Inflammatory macrophage treated with lipopolysaccharide for 4 hours (primary cell): Measurements from ENCODE around the gene VWA8.

ENCODE experiments used
- DNase-seq: peaks from one replicate; pipeline ENCODE4 v3.0.0-alpha.2; 2020

Gene VWA8

DNA sequence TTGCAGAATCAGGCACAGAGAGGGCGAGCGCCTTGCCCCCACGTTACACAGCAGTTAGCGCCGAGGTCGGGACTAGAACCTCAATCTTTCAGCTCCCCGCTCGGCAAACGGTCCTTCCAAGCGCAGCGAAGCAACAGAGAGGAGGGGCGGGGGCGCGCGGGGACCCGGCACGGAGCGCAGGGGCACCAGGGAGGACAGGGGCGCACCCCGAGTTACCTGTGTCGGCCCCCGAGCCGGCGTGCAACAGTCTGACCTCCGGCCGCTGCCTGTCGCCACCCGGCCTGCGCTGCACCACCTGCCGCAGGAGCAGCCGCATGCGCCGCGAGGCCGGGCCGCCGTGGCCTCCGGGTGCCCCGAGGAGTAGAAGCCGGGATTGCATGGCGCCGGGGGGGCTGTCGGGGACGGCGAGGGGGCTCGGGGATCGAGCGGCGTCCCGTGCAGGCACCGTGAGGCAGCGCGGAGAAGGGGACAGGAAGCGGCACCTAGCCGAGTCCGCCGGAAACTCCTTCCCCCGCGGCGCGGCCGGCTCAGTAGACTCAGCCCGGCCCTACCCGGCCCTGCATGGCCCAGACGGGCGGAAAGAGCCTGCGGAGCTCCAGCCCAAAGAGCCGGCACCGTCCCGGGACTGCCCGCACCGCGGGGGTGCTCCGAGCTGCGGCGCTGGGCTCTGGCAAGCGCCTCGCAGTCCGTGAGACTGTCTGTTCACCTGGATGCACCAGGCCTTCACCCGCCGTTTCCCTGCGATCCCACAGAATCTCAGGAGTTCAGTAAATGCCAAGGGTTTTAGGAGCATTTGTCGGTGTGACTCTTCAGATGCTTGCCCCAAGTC, at the start of gene VWA8:
Gene VWA8 (minus strand): TSS at position 473 of the 829 bp plus-strand sequence. CDS start 94 bp downstream, at position 379.
- DNase-seq = peak; percentile 76

DNA sequence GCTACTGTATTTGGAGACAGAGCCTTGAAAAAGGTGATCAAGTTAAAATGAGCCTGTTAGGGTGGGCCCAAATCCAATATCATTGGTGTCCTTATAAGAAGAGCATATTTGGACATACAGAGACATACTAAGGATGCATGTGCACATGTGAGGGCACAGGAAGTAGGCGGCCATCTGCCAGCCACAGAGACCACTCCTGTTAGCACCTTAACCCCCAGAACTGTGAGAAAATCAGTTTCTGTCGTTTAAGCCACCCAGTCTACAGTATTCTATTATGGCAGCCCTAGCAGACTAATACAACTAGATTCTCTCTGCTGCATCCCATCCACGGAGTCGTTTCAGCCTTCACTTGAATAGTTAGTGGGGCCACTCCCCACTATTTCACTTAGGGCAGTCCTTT, 48.1 kb upstream of the VWA8 start:
- DNase-seq = no peak

- DNase-seq = no peak
These were observed 46.9 kb upstream of the VWA8 start for GRCh38 chr13:42007844-42008243.

DNA sequence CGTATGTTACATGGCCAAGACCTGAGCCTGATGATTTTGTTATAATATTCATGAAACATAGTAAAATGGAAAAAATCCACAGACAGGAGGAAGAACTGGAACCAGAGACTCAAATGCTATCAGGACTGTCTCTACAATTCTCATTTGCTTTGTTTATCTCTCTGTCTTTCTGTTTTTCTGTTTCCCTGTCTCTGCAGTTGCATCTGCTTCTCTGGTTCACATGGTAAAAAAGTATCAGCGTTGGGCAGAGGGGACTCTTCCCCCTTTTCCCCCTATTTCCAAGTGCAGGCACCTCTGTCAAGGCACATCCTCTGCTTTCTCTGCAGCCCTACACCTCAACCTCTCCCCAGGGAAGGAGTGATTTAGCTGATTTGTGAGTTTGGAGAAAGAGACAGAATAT, 41.2 kb upstream of the VWA8 start:
- DNase-seq = no peak

DNA sequence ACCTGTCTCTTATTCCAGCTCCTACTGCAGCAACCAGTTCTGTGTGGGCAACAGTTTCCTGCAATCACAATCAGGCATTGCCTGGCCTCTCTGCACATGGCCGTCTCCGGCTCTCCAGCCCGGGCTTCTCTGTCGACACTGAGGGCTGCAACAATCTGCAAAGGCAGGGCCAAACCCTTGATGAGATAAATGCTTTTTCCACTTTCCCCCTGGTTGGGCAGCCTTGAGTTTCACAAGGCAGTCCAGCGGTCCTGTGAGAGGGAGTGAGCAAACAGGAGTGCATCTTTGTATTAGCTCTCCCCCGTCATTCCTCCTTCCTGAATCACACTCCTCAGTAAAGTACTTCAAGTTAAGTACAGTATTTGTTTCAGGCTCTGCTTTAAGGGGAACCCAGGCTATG, 40.7 kb upstream of the VWA8 start:
- DNase-seq = no peak

GRCh38 chr13:42000846-42001245, 39.9 kb upstream of the VWA8 start:
- no peak for DNase-seq

DNA sequence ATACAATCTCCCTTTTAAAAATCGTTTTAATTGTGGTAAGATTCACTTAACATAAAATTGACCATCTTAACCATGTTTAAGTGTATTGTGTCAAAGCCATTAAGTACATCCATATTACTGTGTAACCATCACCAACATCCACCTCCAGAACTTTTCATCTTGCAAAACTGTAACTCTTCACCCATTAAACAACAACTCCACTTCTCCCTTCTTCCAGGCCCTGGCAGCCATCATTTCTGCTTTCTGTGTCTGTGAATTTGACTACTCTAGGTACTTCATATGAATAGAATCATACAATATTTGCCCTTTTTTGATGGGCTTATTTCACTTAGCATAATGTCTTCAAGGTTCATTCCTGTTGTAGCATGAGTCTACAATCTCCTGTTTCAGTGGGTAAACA, 36.5 kb upstream of the VWA8 start:
- peak; percentile 33 for DNase-seq

GRCh38 chr13:41995946-41996345, 35.0 kb upstream of the VWA8 start:
- peak; percentile 58 for DNase-seq

DNA sequence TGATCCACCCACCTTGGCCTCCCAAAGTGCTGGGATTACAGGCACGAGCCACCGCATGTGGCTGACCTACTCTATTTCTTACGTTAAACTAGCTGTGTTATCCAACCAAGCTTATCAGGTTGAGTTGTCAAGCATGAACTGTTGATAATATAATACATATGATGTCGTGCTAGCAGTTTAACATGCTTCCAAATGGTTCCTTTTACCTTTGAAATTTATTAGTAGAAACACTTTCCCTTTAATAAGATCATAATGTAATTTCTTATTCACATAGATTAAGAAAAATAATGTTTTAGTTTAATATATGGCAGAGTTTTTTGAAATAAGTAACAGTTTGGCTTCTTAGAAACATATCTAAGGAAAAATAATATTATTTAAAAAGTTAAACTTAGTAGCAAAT, 34.4 kb upstream of the VWA8 start:
- DNase-seq = no peak

- DNase-seq = no peak
These were observed 33.8 kb upstream of the VWA8 start for GRCh38 chr13:41994696-41995095.

DNA sequence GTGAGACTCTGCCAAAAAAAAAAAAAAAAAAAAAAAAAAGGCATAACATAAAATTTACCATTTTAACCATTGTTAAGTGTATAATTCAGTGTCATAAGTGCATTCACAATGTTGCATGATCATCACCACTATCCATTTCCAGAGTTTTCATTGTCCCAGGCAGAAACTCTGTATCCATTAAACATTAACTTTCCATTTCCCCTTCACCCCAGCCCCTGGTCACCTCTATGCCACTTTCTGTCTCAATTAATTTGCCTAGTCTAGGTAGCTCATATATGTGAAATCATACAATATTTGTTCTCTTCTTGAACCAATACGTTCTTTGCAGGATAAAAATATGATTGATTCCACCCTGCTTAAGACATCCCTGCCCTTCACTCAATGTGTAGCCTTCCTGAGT, 31.0 kb upstream of the VWA8 start:
- DNase-seq = no peak

GRCh38 chr13:41988244-41988643, 27.3 kb upstream of the VWA8 start:
- no peak for DNase-seq

- no peak for DNase-seq
These were observed 25.0 kb upstream of the VWA8 start for GRCh38 chr13:41985788-41986508.

GRCh38 chr13:41981951-41982715, 21.2 kb upstream of the VWA8 start:
- no peak for DNase-seq

DNA sequence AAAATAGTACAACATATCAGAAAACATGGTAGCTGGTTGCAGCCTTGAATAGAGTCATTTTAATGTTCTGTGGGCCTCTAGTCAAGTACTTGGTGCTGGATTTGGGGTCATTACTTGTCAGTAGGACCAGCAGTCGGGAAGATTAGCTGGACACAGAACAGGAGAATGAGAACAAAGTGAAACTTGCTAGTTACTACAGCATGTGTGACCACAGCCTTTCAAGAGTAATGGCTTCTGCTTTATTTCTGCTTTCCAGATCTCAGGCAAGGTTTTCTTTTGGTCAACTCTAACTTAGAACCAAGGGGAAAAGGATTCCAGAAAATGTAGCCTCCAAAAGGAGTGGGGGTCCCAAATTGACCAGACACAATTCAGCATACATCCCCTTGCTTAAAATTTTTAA, 17.1 kb upstream of the VWA8 start:
- DNase-seq = peak; percentile 30

DNA sequence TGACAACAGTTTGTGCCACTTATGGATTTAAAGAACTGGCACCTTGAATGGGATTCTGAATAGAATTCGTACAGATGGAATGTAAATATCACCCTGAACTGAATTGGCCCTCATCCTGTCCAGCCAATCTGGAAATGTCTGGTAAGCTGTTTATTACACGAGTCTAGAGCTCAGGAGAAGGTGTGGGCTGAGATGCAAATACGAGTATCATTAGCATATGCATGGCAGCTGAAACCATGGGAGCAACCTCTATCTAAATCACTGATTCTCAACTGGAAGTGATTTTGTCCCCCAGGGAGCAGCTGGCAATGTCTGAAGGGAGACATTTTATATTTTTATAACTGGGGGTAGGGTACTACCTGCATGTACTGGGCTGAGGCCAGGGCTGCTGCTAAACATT, 15.6 kb upstream of the VWA8 start:
- no peak for DNase-seq

DNA sequence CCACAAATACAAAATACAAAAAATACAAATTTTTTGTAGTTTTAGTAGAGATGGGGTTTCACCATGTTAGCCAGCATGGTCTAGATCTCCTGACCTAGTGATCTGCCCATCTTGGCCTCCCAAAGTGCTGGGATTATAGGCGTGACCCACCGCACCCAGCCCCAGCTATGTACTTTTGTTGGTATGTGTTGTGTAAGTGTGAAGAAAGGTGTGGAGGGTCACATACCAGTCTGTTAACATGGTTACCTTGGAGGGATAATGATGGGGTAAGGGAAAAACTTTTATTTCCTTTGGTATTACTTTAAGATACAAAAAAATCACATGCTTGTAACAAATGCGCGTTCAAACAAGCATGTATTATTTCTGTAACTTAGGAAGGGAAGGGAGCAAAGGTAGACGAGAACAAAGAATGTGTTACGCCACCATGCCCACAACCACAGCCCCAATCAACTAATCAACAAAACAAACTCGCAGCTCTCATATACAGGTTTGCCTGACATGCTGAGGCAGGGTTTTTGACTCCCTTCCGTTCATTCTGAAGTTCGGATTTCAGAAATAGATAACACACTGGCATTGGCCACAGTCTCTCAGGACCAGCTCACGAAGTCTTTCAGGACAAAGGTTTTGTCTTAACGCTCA, 13.5 kb upstream of the VWA8 start:
- DNase-seq = no peak

- DNase-seq = no peak
These were observed 12.4 kb upstream of the VWA8 start for GRCh38 chr13:41973247-41973741.

GRCh38 chr13:41971848-41972247, 10.9 kb upstream of the VWA8 start:
- DNase-seq = no peak

DNA sequence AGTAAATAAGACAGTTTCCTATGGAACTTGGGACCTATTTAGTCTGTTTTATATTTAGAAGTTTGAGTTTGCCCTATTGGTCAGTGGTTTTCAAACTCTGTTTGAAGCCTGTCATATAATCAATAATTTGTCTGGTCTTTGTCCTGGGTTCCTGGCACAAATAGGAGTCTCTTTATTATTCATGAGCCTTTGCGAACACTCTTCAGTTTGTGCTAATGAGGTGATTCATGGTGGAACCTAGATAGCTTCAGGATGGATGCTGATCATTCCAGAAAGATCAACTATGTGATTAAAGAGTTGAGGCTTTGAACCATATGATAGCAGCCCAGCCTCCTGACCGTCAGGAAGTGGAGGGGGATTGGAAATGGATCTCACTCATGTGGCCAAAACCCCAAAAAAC, 10.0 kb upstream of the VWA8 start:
- no peak for DNase-seq

DNA sequence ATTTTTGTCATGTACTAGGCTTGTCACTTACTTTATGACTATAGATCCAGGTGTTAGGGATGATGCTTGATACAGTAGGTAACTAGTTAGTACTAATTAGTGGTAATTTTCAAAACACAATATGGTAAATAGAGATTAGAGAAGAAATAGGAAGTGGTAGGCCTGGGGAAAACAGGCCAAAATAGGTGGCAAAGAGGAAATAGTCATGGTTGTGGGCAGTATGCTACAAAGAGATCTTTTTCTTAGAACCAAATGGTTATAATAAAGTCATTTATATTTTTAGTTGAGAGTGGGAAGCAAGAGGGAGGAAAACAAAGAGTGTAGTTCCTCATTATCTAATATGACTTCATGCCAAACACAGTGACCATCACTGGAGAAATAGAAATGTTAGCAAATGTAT, 9.1 kb upstream of the VWA8 start:
- DNase-seq = peak; percentile 74

- DNase-seq = peak; percentile 37
These were observed 8.2 kb upstream of the VWA8 start for GRCh38 chr13:41969072-41969471.

DNA sequence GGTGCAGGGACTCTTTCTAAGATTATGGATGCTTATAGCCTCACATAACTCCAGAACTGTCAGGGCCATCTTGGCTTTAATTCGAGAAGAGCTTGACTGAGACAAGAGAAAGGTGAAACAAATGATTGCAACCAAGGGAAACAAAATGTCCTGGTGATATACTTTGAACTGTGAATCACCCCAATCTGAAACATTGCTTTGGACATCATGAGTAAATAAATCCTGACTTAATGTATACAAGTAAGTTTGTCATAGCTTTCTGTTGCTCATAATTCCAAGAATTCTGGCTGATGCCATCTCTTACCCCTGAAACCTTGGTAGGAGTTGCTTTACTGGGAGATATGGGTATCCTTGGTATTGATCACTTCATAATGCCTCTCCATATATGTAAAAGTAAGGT, 5.8 kb upstream of the VWA8 start:
- no peak for DNase-seq
